Measurements from ENCODE around the gene SMARCB1.

DNA sequence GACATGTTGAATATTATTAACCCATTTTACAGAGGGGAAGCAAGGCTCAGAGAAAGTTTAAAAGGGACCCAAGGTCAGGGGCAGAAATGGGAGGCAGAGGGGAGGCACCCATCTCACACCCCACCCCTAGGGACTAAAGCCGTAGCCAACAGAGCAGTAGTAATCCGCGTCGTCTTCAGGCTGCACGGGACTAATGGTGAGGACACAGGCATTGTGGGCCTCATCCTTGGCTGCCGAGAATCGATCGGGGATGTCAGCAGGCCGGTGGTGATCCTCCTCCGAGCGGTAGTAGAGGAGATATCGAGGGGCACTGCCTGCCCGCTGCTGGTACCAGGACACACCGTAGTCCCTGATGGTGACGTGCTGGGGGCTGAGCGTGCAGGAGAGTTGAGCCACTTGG is 34.0 kb upstream of the SMARCB1 start:
- no peak for TF ChIP-seq CTCF (IDR thresholded peaks at IDR 0.05)
- no peak for TF ChIP-seq ZFX (IDR thresholded peaks at IDR 0.05; ENCODE audit: borderline replicate concordance)
